ENCODE results near the gene MEDAG.

- TF ChIP-seq CTCF (optimal IDR thresholded peaks at IDR 0.05 in 1 of 3, IDR thresholded peaks at IDR 0.05 in 1 of 3, conservative IDR thresholded peaks at IDR 0.05 in 1 of 3; ENCODE audit: extremely low read depth in 1 of 3, insufficient read depth in 2 of 3, low read length in 3 of 3) (no peak), EZH2 (IDR thresholded peaks at IDR 0.05; ENCODE audit: low read length) (no peak)
These were observed 44.1 kb upstream of the MEDAG start for GRCh38 chr13:30861836-30862467.
